Caco-2 (cell line): ENCODE results near the gene GDA. TPM values are rescaled to one million over a fixed set of nuclear protein-coding genes. Genes with fewer than 3 reads are reported as not detected.

Experiments
- BruUV-seq: library from RNA; stranded (reverse); fragments of 400-500 nt; replicated peaks from 2 replicates; lab custom pipeline; 2021; lab: Mats Ljungman, UMichigan
- CTCF ChIA-PET: fragments of 300-600 bp; sonication (Branson Sonifier 250); formaldehyde crosslinking; loops from one replicate; lab custom pipeline; 2022; ENCODE audit warnings: antibody characterized with exemption; lab: Charles Lee
- POLR2A ChIA-PET: fragments of 300-600 bp; sonication (Branson Sonifier 250); formaldehyde crosslinking; loops from one replicate; lab custom pipeline; 2022; ENCODE audit warnings: antibody characterized with exemption; lab: Charles Lee
- DNase-seq, 2 experiments: peaks; one replicate each; pipeline versions ENCODE4 v3.0.0 to v3.0.0-alpha.2; 2020 to 2022
- H3K27me3 ChIP-seq: replicated peaks from 2 replicates; pipeline ENCODE4 v1.6.0; 2011; ENCODE audit warnings: low read length; ENCODE audit not compliant: control insufficient read depth, insufficient read depth
- H3K36me3 ChIP-seq: 2 replicates; pipeline ENCODE4 v1.5.1; 2011; ENCODE audit warnings: low read length; ENCODE audit not compliant: control insufficient read depth, insufficient read depth
- H3K4me1 ChIP-seq: fragments of 250-450 bp; sonication (Bioruptor Pico); 2 replicates; pipeline ENCODE4 v1.5.1; 2020; ENCODE audit warnings: mild to moderate bottlenecking
- H3K4me3 ChIP-seq: 2 replicates; pipeline ENCODE4 v1.5.1; 2011; ENCODE audit warnings: low read depth, mild to moderate bottlenecking, control low read depth, low read length
- H3K9me3 ChIP-seq: fragments of 250-450 bp; sonication (Bioruptor Pico); 2 replicates; pipeline ENCODE4 v1.5.1; 2020; ENCODE audit warnings: mild to moderate bottlenecking, moderate library complexity
- H3K27ac Mint-ChIP-seq: one replicate; pipeline ENCODE4 v1.8.0; 2022; ENCODE audit warnings: mixed read lengths; ENCODE audit not compliant: unreplicated experiment
- H3K27me3 Mint-ChIP-seq: one replicate; pipeline ENCODE4 v1.8.0; 2022; ENCODE audit warnings: mixed read lengths; ENCODE audit not compliant: insufficient read depth, unreplicated experiment
- H3K36me3 Mint-ChIP-seq: one replicate; pipeline ENCODE4 v1.8.0; 2022; ENCODE audit warnings: mild to moderate bottlenecking, mixed read lengths; ENCODE audit not compliant: insufficient read depth, unreplicated experiment
- H3K4me1 Mint-ChIP-seq: one replicate; pipeline ENCODE4 v1.8.0; 2022; ENCODE audit warnings: low read depth, mixed read lengths; ENCODE audit not compliant: unreplicated experiment
- H3K4me3 Mint-ChIP-seq: one replicate; pipeline ENCODE4 v1.8.0; 2022; ENCODE audit warnings: mild to moderate bottlenecking, moderate library complexity, mixed read lengths; ENCODE audit not compliant: unreplicated experiment
- H3K9me3 Mint-ChIP-seq: one replicate; pipeline ENCODE4 v1.8.0; 2022; ENCODE audit warnings: mixed read lengths; ENCODE audit not compliant: unreplicated experiment
- intact Hi-C: fragments of 100-400 bp; cut with micrococcal nuclease; formaldehyde crosslinking; loops from one replicate; pipeline ENCODE4 v1.10.0; 2022; ENCODE audit not compliant: unreplicated experiment
- total RNA-seq: library from RNA; stranded (reverse); gene quantifications from 2 replicates; pipeline ENCODE4 v1.2.3, GENCODE V29; 2022
- TF ChIP-seq, protein P1 (sequence below), 2 experiments: fragments of 200-600 bp in 1 of 2; IDR thresholded peaks; 1 replicate in 1 of 2; 2 replicates in 1 of 2; pipeline versions ENCODE4 v1.5.1 to v1.8.0; 2011 to 2022; ENCODE audit warnings: antibody characterized with exemption in 1 of 2, control low read depth in 1 of 2, inconsistent platforms in 1 of 2, low read depth in 1 of 2, low read length in 1 of 2, mild to moderate bottlenecking in 1 of 2, moderate library complexity in 1 of 2; ENCODE audit not compliant: insufficient read depth in 1 of 2, severe bottlenecking in 1 of 2, unreplicated experiment in 1 of 2

GDA gene
- total RNA-seq, 1 experiment from 2014 or later = 3.1 TPM

DNA sequence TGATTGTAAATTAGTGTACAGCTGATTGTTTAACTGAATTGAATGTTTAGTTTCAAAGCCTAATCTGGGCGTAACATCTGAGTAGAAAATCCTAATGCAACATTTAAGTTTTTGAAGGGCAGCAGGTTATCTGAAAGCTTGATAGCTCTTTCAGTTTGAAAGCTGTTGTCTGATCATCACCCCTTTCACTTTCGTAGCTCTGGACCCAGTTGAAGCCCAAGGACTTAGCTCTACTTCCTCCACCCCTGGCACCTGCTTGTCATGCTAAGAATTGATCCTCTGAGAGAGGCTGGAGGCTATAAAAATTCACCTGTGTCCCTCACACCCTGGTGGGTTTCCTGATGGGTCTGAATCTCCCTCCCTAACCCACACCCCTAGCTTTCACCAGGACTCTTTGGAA is 129.7 kb downstream of the GDA start:
- H3K36me3 ChIP-seq = no peaks in the 10 kb centered on the region
- POLR2A ChIA-PET = no interaction called here
- H3K4me3 ChIP-seq = no peak overlapping the region
- H3K9me3 ChIP-seq = no peaks in the 10 kb centered on the region
- no peak for DNase-seq
- H3K27me3 ChIP-seq = no peaks in the 10 kb centered on the region
- H3K4me1 ChIP-seq = no peaks in the 10 kb centered on the region
- intact Hi-C loops = no loop called here
- H3K4me1 Mint-ChIP-seq = no peaks in the 10 kb centered on the region
- no TSS peak for BruUV-seq
- no peak overlapping the region for H3K27ac Mint-ChIP-seq
- H3K4me3 Mint-ChIP-seq = no peak overlapping the region
- H3K9me3 Mint-ChIP-seq = no peaks in the 10 kb centered on the region
- TF ChIP-seq, protein P1, sequence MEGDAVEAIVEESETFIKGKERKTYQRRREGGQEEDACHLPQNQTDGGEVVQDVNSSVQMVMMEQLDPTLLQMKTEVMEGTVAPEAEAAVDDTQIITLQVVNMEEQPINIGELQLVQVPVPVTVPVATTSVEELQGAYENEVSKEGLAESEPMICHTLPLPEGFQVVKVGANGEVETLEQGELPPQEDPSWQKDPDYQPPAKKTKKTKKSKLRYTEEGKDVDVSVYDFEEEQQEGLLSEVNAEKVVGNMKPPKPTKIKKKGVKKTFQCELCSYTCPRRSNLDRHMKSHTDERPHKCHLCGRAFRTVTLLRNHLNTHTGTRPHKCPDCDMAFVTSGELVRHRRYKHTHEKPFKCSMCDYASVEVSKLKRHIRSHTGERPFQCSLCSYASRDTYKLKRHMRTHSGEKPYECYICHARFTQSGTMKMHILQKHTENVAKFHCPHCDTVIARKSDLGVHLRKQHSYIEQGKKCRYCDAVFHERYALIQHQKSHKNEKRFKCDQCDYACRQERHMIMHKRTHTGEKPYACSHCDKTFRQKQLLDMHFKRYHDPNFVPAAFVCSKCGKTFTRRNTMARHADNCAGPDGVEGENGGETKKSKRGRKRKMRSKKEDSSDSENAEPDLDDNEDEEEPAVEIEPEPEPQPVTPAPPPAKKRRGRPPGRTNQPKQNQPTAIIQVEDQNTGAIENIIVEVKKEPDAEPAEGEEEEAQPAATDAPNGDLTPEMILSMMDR (IDR thresholded peaks at IDR 0.05; ENCODE audit: insufficient read depth in 1 of 2, low read depth in 1 of 2, low read length in 1 of 2, severe bottlenecking in 1 of 2, unreplicated experiment in 1 of 2) = no peak
- no peaks in the 10 kb centered on the region for H3K27me3 Mint-ChIP-seq
- CTCF ChIA-PET = interaction anchor here (0.6 kb wide), 1 partner anchor 321 kb away, joined by 4 read pairs; no protein-coding TSS in a partner anchor
- H3K36me3 Mint-ChIP-seq = no peaks in the 10 kb centered on the region

DNA sequence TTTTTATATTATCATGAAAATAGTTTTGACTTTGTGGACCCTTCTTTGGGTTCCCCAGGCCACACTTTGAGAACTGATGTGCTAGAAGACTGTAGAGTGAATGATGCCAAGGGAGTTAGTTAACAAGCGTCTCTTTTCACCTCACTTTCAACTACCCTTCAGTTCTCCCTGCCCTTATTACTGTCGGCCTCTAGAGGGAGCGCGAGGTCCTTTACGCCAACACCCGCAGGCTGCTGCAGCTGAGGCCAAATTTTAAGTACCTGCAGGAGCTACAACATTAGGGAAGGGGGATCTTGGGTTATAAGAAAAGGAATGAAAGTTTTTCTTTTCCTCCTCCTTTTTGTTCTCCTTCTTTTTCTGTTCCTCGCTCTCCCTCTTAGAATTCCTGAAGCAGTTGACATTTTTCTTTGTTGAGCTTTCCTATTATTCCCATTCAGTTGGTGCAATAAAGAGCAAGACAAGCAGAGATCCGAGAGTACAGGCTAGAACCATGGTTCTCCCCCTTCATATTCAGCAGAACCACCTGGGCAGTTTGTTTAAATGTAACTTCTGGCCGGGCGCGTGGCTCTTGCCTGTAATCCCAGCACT is 131.8 kb downstream of the GDA start:
- Mint-ChIP-seq H3K27ac (no peak overlapping the region), H3K27me3 (no peaks in the 10 kb centered on the region), H3K9me3 (no peaks in the 10 kb centered on the region), H3K36me3 (no peaks in the 10 kb centered on the region), H3K4me3 (no peak overlapping the region), H3K4me1 (no peaks in the 10 kb centered on the region)
- ChIA-PET CTCF (interaction anchor here (0.7 kb wide), 1 partner anchor 242 kb away, joined by 3 read pairs; no protein-coding TSS in a partner anchor), POLR2A (no interaction called here)
- TF ChIP-seq, protein P1 (IDR thresholded peaks at IDR 0.05; ENCODE audit: insufficient read depth in 1 of 2, low read depth in 1 of 2, low read length in 1 of 2, severe bottlenecking in 1 of 2, unreplicated experiment in 1 of 2) = peak; percentile 38 to 55
- intact Hi-C loops = loop anchor here (1.0 to 5.0 kb wide), 4 partner anchors 312 to 541 kb away; no protein-coding TSS in a partner anchor
- H3K9me3 ChIP-seq = no peaks in the 10 kb centered on the region
- H3K36me3 ChIP-seq = no peaks in the 10 kb centered on the region
- no TSS peak for BruUV-seq
- no peak overlapping the region for H3K4me3 ChIP-seq
- DNase-seq = peak; percentile 29 to 38
- H3K27me3 ChIP-seq = no peaks in the 10 kb centered on the region
- H3K4me1 ChIP-seq = no peaks in the 10 kb centered on the region

DNA sequence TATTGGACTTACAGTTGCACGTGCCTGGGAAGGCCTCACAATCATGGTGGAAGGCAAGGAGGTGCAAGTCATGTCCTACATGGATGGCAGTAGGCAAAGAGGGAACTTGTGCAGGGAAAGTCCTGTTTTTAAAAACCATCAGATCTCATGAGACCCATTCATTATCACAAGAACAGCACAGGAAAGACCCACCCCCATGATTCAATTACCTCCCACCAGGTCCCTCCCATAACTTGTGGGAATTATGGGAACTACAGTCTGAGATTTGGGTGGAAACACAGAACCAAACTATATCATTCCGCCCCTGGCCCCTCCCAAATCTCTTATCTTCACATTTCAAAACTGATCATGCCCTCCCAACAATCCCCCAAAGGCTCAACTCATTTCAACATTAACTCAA is 140.2 kb downstream of the GDA start:
- H3K27ac Mint-ChIP-seq = no peak overlapping the region
- H3K4me3 ChIP-seq = no peak overlapping the region
- no peak for DNase-seq
- H3K9me3 ChIP-seq = no peaks in the 10 kb centered on the region
- CTCF ChIA-PET = no interaction called here
- peaks cover 3% of the 10 kb centered on the region; the same call in 1 of the 2 replicates for H3K4me1 ChIP-seq
- BruUV-seq = no TSS peak
- TF ChIP-seq, protein P1 (IDR thresholded peaks at IDR 0.05; ENCODE audit: insufficient read depth in 1 of 2, low read depth in 1 of 2, low read length in 1 of 2, severe bottlenecking in 1 of 2, unreplicated experiment in 1 of 2) = no peak
- no peaks in the 10 kb centered on the region for H3K36me3 ChIP-seq
- no peaks in the 10 kb centered on the region for H3K36me3 Mint-ChIP-seq
- POLR2A ChIA-PET = no interaction called here
- H3K9me3 Mint-ChIP-seq = no peaks in the 10 kb centered on the region
- intact Hi-C loops = no loop called here
- no peaks in the 10 kb centered on the region for H3K4me1 Mint-ChIP-seq
- no peaks in the 10 kb centered on the region for H3K27me3 ChIP-seq
- no peak overlapping the region for H3K4me3 Mint-ChIP-seq
- H3K27me3 Mint-ChIP-seq = no peaks in the 10 kb centered on the region
